Bronchus fibroblast of lung (primary cell): ENCODE data around the gene SLC16A4. TPM values are rescaled to one million over a fixed set of nuclear protein-coding genes. Genes with fewer than 3 reads are reported as not detected.

Experiments used
- total RNA-seq: library from RNA; depleted of rRNA; stranded (reverse); fragments of >200 nt; gene quantifications from 2 replicates; pipeline ENCODE4 v1.2.3, GENCODE V29; 2015

The SLC16A4 gene
- 7.7 and 8.6 TPM in 2 replicates for total RNA-seq

GRCh38 chr1:110390692-110391245 lies at the start of gene SLC16A4:
TSS of gene SLC16A4 (minus strand) at chr1:110391026. CDS start at chr1:110389323, 1,703 bp downstream.

GRCh38 chr1:110407260-110408210 lies 16.7 kb upstream of the SLC16A4 start, which contains the start of gene LAMTOR5:
TSS of gene LAMTOR5 (minus strand) at chr1:110407694. CDS start at chr1:110407620, 74 bp downstream.

DNA sequence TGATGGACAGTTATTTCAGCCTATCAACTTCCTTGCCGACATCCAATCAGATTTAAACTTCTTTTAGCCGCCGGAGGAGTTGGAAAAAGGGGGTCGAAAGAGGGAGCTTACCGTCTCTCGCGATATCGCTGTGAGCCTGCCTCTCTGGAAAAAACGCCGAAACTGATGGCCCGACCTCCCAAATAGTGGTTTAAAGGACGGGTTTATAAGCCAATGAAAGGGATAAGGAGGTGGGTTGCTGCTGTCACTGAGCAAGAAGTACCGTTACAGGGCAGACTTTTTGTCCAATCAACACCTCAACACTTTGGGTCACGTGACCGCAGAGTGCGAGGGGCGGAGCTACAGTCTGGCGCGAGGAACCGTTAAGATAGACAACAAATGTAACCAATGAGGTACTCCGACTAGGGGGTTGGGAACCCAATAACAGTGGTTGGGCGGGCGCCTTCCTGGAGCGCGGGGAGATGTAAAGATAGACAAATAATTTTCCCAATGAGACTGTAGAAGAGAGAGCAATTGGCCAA lies 51.9 kb downstream of the SLC16A4 start, which contains the start of gene RBM15:
Gene RBM15, plus strand, starts transcription at position 492 of the 521 bp plus-strand sequence. Its CDS starts 29 bp downstream, at position 521.

Other genes with a start within 250 kb of the SLC16A4 start
- gene SLC6A17, start 240.5 kb downstream of the SLC16A4 start, total RNA-seq: 0.15 TPM in 1 of 2 replicates, not detected in the other
- gene KCNC4, start 180.7 kb downstream of the SLC16A4 start, total RNA-seq: 0.15 and 0.34 TPM in 2 replicates
- 21.4 and 22.4 TPM in 2 replicates for gene RBM15, start 51.6 kb downstream of the SLC16A4 start, total RNA-seq
- 163 and 177 TPM in 2 replicates for gene LAMTOR5, start 16.7 kb upstream of the SLC16A4 start, total RNA-seq
- gene PROK1, start 60.1 kb upstream of the SLC16A4 start, total RNA-seq: not detected in 2 replicates
- not detected in 2 replicates for gene KCNA10, start 128.1 kb upstream of the SLC16A4 start, total RNA-seq
- not detected in 2 replicates for gene KCNA2, start 215.3 kb upstream of the SLC16A4 start, total RNA-seq